Measurements from ENCODE around the gene CLIP2. TPM values are rescaled to one million over a fixed set of nuclear protein-coding genes. Genes with fewer than 3 reads are reported as not detected.

The CLIP2 gene
- total and polyA plus RNA-seq, 2 of the 8 experiments (the other 6 are each of a cell fraction or from before 2014, with no cell fraction given): 8.3 to 41.5 TPM

DNA sequence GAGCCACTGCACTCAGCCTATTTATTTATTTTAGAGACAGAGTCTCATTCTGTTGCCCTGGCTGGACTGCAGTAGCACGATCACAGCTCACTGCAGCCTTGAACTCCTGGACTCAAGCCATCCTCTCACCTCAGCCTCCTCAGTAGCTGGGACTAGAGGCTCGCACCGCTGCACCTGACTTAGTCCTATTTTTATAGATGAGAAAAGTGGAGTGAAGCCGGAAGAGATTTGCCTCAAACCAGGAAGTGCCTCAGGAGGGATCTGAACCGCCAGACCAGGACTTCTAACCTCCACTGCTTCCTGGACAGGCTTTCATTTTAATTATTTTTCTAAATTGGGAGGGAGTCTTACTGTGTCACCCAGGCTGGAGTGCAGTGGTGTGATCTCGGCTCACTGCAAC is 17.5 kb upstream of the CLIP2 start:
- Histone ChIP-seq H3K27ac (ENCODE audit: low read depth, low read length) (no peak overlapping the region), H4K20me1 (replicated peaks in 1 of 2; ENCODE audit: control insufficient read depth in 1 of 2, insufficient read depth in 2 of 2, low read length in 2 of 2) (no peaks in the 10 kb centered on the region), H4K8ac (ENCODE audit: extremely low read depth, insufficient read depth, low read length) (no peak overlapping the region), H3K4ac (replicated peaks; ENCODE audit: insufficient read length, low read depth, low read length) (no peak overlapping the region), H2BK5ac (ENCODE audit: low read depth, low read length) (no peak overlapping the region), H2AFZ (ENCODE audit: low read length) (no peak overlapping the region), H2BK12ac (ENCODE audit: low read depth, low read length) (peak overlapping the region; percentile 87; the same call in 1 of the 2 replicates), H2AK5ac (ENCODE audit: low read depth, low read length) (no peak overlapping the region), H3K23me2 (ENCODE audit: low read depth, low read length) (no peaks in the 10 kb centered on the region), H3K27me3 (replicated peaks in 1 of 4; ENCODE audit: control insufficient read depth in 3 of 4, extremely low read depth in 1 of 4, insufficient read depth in 3 of 4, low read length in 3 of 4) (no peaks in the 10 kb centered on the region; a peak in 1 of 7 replicates), H3K79me2 (ENCODE audit: control insufficient read depth in 1 of 2, insufficient read depth in 2 of 2, low read length in 2 of 2) (no peaks in the 10 kb centered on the region), H2BK20ac (ENCODE audit: low read length) (no peak overlapping the region), H3K4me1 (replicated peaks in 1 of 4; ENCODE audit: control insufficient read depth in 3 of 4, insufficient read depth in 4 of 4, low read length in 3 of 4) (peaks cover 0 to 10% (median 7%) of the 10 kb centered on the region in 4 experiments; a peak in 6 of 7 replicates), H3K4me3 (ENCODE audit: extremely low read depth in 1 of 4, insufficient read depth in 2 of 4, low read depth in 3 of 4, low read length in 4 of 4) (no peak overlapping the region), H3K14ac (ENCODE audit: insufficient read length) (no peak overlapping the region), H2BK15ac (ENCODE audit: low read length) (no peak overlapping the region), H3K4me2 (ENCODE audit: insufficient read depth in 1 of 2, low read depth in 2 of 2, low read length in 2 of 2) (no peak overlapping the region), H3K9me3 (ENCODE audit: insufficient read depth in 2 of 2, low read depth in 1 of 2, low read length in 1 of 2) (no peaks in the 10 kb centered on the region), H3K18ac (ENCODE audit: extremely low read depth, low read length) (no peak overlapping the region), H2BK120ac (replicated peaks; ENCODE audit: low read depth, low read length) (no peak overlapping the region), H4K91ac (replicated peaks; ENCODE audit: insufficient read length, low read length) (no peak overlapping the region), H3K36me3 (ENCODE audit: control insufficient read depth in 2 of 4, insufficient read depth in 4 of 4, low read length in 3 of 4) (no peaks in the 10 kb centered on the region), H4K5ac (ENCODE audit: insufficient read length, low read depth, low read length) (no peak overlapping the region), H3K56ac (replicated peaks; ENCODE audit: insufficient read length, low read depth, low read length) (no peak overlapping the region), H3K23ac (ENCODE audit: insufficient read length) (no peak overlapping the region), H3K79me1 (ENCODE audit: low read depth, low read length) (no peaks in the 10 kb centered on the region), H3K9ac (replicated peaks in 1 of 4; ENCODE audit: extremely low read depth in 1 of 4, low read depth in 3 of 4, low read length in 3 of 4) (no peak overlapping the region)
- ChIA-PET POLR2A (ENCODE audit: partially characterized antibody) (interaction anchor here (1.5 to 6.2 kb wide), 4 partner anchors 12 to 100 kb away, joined by 5 to 97 read pairs (median 18); partner anchors contain the start of genes CLIP2 and RFC2), CTCF (ENCODE audit: partially characterized antibody) (interaction anchor here (1.9 to 5.6 kb wide), 3 partner anchors 11 to 130 kb away, joined by 4 to 47 read pairs (median 25); partner anchors contain the start of gene CLIP2)
- DNase-seq (ENCODE audit: low read depth in 1 of 2, low spot score in 2 of 2) (no peak), FAIRE-seq (no peak)
- 89% methylated on average over 6 of the region's 6 CpGs; no CpG with 5 or more reads in 1 of the 2 experiments for WGBS, 2 experiments (ENCODE audit: extremely low coverage in 1 of 2, insufficient coverage in 1 of 2, insufficient read length in 1 of 2, insufficient replicate concordance in 2 of 2, low coverage in 1 of 2, low lambda C conversion rate in 2 of 2, missing lambda C conversion rate in 1 of 2)
- TF ChIP-seq SAP30 (IDR thresholded peaks at IDR 0.05; ENCODE audit: insufficient read depth, insufficient replicate concordance, low read length) (no peak), EP300 (IDR thresholded peaks at IDR 0.05; ENCODE audit: borderline replicate concordance in 1 of 2, low read depth in 2 of 2, low read length in 2 of 2) (no peak), BRCA1 (IDR thresholded peaks at IDR 0.05; ENCODE audit: low read depth, low read length) (no peak), FOSL1 (IDR thresholded peaks at IDR 0.05; ENCODE audit: insufficient read depth, low read depth, low read length) (no peak), JUN (IDR thresholded peaks at IDR 0.05; ENCODE audit: low read depth, low read length) (no peak), CREB1 (IDR thresholded peaks at IDR 0.05) (no peak), HDAC6 (IDR thresholded peaks at IDR 0.05; ENCODE audit: low read depth, low read length) (no peak), SP2 (IDR thresholded peaks at IDR 0.05; ENCODE audit: low read length) (no peak), POLR2AphosphoS5 (IDR thresholded peaks at IDR 0.05; ENCODE audit: low read depth, low read length) (no peak), CHD1 (IDR thresholded peaks at IDR 0.05; ENCODE audit: low read depth, low read length) (no peak), SIRT6 (IDR thresholded peaks at IDR 0.05; ENCODE audit: low read length) (no peak), GTF2F1 (IDR thresholded peaks at IDR 0.05; ENCODE audit: borderline replicate concordance, low read depth, low read length) (no peak), MAFK (IDR thresholded peaks at IDR 0.05; ENCODE audit: low read depth, low read length) (no peak), YY1 (IDR thresholded peaks at IDR 0.05; ENCODE audit: low read depth, low read length) (no peak)
